Pancreas (tissue), 10 donors: ENCODE measurements around the gene VENTX. TPM values are rescaled to one million over a fixed set of nuclear protein-coding genes. Genes with fewer than 3 reads are reported as not detected.

Experiments
- ATAC-seq, 4 donors: fragments of 200-7000 bp; cut with Tn5 transposase; one replicate each; pipeline versions ENCODE4 v1.8.0 to v1.9.1; 2020; ENCODE audit warnings: mild to moderate bottlenecking in 4 of 4, moderate library complexity in 4 of 4
- DNase-seq, 6 donors: peaks; one replicate each; pipeline ENCODE4 v3.0.0-alpha.2; 2020
- FAIRE-seq: peaks from 2 replicates; lab custom pipeline; 2012; peaks lifted over from hg19 to GRCh38; lab: Jason Lieb, UNC
- H3K27ac ChIP-seq, 4 donors: fragments of 200-600 bp; sonication (generic); 1 replicate in 3 of 4; 2 replicates in 1 of 4; pipeline versions ENCODE4 v1.5.0 to v1.8.0; 2020
- H3K27me3 ChIP-seq, 4 donors: fragments of 200-600 bp; one replicate each; pipeline ENCODE4 v1.8.0; 2021
- H3K36me3 ChIP-seq, 3 donors: fragments of 200-600 bp; sonication (generic) in 1 of 3; one replicate each; pipeline versions ENCODE4 v1.5.0 to v1.8.0; 2020 to 2021
- H3K4me1 ChIP-seq, 3 donors: fragments of 200-600 bp; one replicate each; pipeline ENCODE4 v1.8.0; 2021
- H3K4me3 ChIP-seq, 4 donors: fragments of 200-600 bp; sonication (generic) in 2 of 4; one replicate each; pipeline versions ENCODE4 v1.5.0 to v1.8.0; 2020 to 2021
- H3K9me3 ChIP-seq, 4 donors: fragments of 200-600 bp; one replicate each; pipeline ENCODE4 v1.8.0; 2021
- WGBS, 2 donors: extraction: QIAGEN DNeasy Blood & Tissue Kit; methylation state at CpG; one replicate each; pipeline ENCODE4 v1.1.7; 2013; 5-methylcytosine and 5-hydroxymethylcytosine counted together
- intact Hi-C, 3 donors: fragments of 100-400 bp; cut with DNase I; formaldehyde crosslinking; loops; one replicate each; pipeline versions ENCODE4 v1.11.1 to v1.14.2; 2022
- polyA plus RNA-seq, 2 donors: library from polyadenylated mRNA; stranded (reverse); fragments of 200-250 nt; gene quantifications; one replicate each; pipeline ENCODE4 v1.2.3, GENCODE V29; 2013
- total RNA-seq, 6 donors: library from RNA; stranded (reverse); fragmentation: NEBNext Ultra II Directional in 4 of 6; extraction: Animal tissue kit (Norgen Biotek cat#: 25700) in 4 of 6; gene quantifications; one replicate each; pipeline versions ENCODE4 v1.2.1 to v1.2.4, GENCODE V29; 2021 to 2023
- TF ChIP-seq, protein P1 (sequence below), 4 donors: fragments of 200-600 bp; sonication (generic) in 3 of 4; IDR thresholded peaks; one replicate each; pipeline versions ENCODE4 v1.5.0 to v1.8.0; 2021; ENCODE audit warnings: antibody characterized with exemption in 4 of 4
- donor health status: healthy with polysubstance abuse.
- donor health status: DM: no; HTN: no; CAD: no; lungs with moderate emphysema.
- donor health status: DM: no; HTN: no; CAD: no.
- donor health status: control.
- donor health status: control.
- donor health status: Bipolar disorder and iron deficiency.
- donor health status: DM: yes; HTN: yes; CAD: no.
- donor health status: DM: no; HTN: no; CAD: no.
- donor health status: DM: no; HTN: no; CAD: no.
- donor health status: DM: yes; HTN: yes; CAD: no.

Gene VENTX
- total and polyA plus RNA-seq, 8 donors = 0.09 to 1.3 (median 0.46) TPM

DNA sequence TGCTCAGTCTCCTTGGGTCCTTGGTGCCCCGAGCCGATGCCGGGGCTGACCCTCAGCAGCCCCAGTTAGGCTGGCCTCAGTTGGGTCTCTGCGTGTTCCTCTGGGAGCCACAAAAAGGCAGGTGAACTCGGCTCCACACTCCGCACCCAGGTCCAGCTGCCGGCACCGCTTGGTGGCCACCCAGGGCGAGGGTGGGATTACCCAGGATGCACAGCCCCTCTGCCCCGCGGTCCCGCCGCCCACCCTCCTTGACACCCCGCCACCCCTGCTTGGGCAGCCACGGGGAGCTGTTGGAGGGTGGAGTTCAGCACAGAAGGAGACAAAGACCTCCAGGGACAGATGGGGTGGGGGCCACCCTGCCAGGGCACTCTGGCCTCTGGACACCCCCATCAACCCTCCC, 17.7 kb downstream of the VENTX start:
- Histone ChIP-seq H3K36me3 (no peaks in the 10 kb centered on the region), H3K27ac (no peak overlapping the region), H3K9me3 (no peaks in the 10 kb centered on the region), H3K4me1 (peaks cover 0 to 20% (median 12%) of the 10 kb centered on the region in 3 donors), H3K4me3 (no peak overlapping the region), H3K27me3 (no peaks in the 10 kb centered on the region)
- ATAC-seq = no peak
- TF ChIP-seq, protein P1, sequence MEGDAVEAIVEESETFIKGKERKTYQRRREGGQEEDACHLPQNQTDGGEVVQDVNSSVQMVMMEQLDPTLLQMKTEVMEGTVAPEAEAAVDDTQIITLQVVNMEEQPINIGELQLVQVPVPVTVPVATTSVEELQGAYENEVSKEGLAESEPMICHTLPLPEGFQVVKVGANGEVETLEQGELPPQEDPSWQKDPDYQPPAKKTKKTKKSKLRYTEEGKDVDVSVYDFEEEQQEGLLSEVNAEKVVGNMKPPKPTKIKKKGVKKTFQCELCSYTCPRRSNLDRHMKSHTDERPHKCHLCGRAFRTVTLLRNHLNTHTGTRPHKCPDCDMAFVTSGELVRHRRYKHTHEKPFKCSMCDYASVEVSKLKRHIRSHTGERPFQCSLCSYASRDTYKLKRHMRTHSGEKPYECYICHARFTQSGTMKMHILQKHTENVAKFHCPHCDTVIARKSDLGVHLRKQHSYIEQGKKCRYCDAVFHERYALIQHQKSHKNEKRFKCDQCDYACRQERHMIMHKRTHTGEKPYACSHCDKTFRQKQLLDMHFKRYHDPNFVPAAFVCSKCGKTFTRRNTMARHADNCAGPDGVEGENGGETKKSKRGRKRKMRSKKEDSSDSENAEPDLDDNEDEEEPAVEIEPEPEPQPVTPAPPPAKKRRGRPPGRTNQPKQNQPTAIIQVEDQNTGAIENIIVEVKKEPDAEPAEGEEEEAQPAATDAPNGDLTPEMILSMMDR (IDR thresholded peaks at IDR 0.05) = no peak
- no peak for DNase-seq
- intact Hi-C loops = no loop called here
- no peak for FAIRE-seq
- WGBS, 2 donors = 90 to 91% methylated on average over 12 to 15 of the region's 15 CpGs

DNA sequence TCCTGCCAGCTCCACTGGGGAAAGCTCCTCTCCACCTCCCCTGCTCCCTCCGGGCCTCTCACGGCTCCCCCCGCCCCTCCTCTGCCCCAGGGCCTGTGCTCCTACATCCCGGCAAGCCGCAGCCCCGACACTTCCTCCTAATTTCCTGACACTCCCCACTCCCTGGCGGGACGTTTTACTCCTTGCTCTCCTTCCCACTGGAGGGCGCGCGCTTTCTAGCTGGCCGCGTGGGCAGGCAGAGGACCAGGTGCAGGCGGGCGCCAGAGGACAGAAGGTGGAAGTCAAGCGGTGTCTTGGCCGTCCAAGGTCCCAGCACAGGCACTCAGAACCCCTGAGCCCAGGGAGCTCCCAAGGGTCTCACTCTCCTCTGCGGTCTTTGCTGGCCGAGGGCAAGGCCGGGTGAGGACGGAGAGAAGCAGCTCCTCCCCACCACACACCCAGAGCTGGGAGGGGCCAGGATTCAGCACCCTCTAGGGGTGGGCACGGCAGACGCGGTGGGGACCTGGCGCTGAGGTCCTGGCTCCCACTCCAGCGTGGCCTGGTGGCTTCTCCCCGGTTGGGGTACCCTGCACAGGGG, 19.9 kb downstream of the VENTX start:
- Histone ChIP-seq H3K4me1 (peaks cover 0 to 26% (median 12%) of the 10 kb centered on the region in 3 donors), H3K4me3 (peak overlapping the region in 2 of 4 donors; percentile 29 to 40), H3K27ac (peak overlapping the region; percentile 42 to 80 (median 64)), H3K36me3 (no peaks in the 10 kb centered on the region), H3K9me3 (no peaks in the 10 kb centered on the region), H3K27me3 (no peaks in the 10 kb centered on the region)
- 2 to 4% methylated on average over 27 of the region's 27 CpGs for WGBS, 2 donors
- intact Hi-C loops = no loop called here
- no peak for FAIRE-seq
- peak; percentile 76 to 91 (median 84) for DNase-seq
- ATAC-seq = peak; percentile 61 to 79 (median 69)
- TF ChIP-seq, protein P1 (IDR thresholded peaks at IDR 0.05) = peak in 3 of 4 donors; percentile 13 to 15 (median 14)

DNA sequence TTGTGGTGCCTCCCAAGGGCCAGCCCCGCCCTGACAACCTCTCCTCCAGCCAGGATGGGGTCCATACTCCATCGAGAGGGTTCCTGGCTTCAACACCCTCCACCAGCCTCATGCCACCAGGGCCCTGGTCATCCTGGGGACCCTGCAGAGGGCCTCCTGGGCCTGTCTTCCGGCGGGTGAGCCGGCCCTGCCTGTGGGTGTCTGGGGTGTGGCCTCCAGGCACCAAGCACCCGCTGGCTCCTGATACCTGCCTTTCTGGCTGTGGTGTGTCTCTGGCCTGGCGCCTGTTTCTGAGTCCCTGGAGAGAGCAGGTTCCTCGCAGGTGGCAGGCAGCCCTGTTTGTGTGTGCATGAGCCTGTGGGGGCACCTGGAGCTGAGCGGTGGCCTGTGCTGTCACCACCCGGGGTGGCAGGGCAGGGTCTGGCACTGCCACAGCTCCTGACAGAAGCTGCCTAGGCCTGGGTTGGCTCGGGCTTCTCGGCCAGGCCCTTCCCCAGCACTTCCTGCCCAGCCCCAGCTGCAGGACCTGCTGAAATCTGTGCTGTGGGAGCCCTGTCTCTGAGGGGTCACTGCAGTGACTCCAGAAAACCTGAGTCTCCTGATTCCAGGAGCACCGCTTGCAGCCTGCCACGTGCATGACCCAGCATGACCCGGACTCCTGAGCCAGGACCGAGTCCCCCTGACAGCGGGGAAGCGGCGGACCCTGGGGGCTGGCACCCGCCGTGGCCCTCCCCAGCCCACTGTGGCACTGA, 20.6 kb downstream of the VENTX start:
- whole genome bisulfite sequencing, 2 donors = 46 to 49% methylated on average over 21 of the region's 21 CpGs
- Histone ChIP-seq H3K27me3 (no peaks in the 10 kb centered on the region), H3K4me1 (peaks cover 0 to 26% (median 12%) of the 10 kb centered on the region in 3 donors), H3K9me3 (no peaks in the 10 kb centered on the region), H3K36me3 (no peaks in the 10 kb centered on the region), H3K27ac (peak overlapping the region; percentile 42 to 80 (median 64)), H3K4me3 (peak overlapping the region in 2 of 4 donors; percentile 29 to 40)
- DNase-seq (peak; percentile 59 to 89 (median 73)), ATAC-seq (peak; percentile 41 to 63 (median 44)), FAIRE-seq (no peak)
- TF ChIP-seq, protein P1 (IDR thresholded peaks at IDR 0.05) = no peak
- intact Hi-C loops = no loop called here

DNA sequence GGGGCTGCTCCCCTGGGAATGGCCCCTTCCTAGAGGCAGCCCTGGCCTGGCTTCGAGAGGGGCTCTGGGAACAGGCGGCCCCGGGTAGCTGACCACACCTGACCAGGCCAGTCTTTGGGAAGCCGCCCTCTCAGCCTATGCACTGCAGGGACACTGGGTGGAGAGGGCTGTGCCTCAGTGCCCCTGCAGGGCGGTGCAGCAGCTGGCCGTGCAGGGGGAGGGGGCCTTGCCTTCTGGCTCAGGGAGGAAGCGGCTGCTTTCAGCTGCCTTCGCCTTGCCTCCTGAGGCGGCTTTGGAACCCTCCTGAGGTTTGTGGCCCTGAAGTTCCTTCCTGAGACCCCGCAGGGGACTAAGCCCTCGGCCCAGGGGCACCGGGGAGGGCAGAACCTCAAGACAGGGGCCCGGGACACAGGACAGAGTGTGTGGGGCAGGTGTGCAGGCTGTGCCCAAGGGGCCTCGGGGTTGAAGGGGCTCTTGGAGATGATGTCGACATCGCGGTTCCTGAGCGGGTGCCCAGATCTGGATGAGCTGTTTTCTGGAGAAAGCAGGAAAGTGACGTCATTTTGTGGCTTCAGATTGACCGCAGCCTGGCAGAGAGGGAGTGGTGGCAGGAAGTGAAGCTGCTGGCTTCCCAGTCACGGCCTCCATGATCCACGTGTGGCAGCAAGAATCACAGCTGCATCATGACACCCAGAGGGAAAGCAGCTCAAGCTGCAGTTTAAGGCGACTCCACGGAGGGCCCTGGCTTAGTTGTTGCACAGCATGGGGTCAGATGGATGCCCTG, 21.4 kb downstream of the VENTX start:
- FAIRE-seq (no peak), ATAC-seq (peak in 2 of 4 donors; percentile 2 to 11), DNase-seq (peak in 2 of 6 donors; percentile 30 to 78)
- Histone ChIP-seq H3K27ac (peak overlapping the region; percentile 42 to 80 (median 64)), H3K4me1 (peaks cover 0 to 26% (median 12%) of the 10 kb centered on the region in 3 donors), H3K27me3 (no peaks in the 10 kb centered on the region), H3K36me3 (no peaks in the 10 kb centered on the region), H3K9me3 (no peaks in the 10 kb centered on the region), H3K4me3 (no peak overlapping the region)
- TF ChIP-seq, protein P1 (IDR thresholded peaks at IDR 0.05) = no peak
- WGBS, 2 donors = 82 to 88% methylated on average over 24 of the region's 24 CpGs
- intact Hi-C loops = no loop called here
